ENCODE data around the gene GRIN1. TPM values are rescaled to one million over a fixed set of nuclear protein-coding genes. Genes with fewer than 3 reads are reported as not detected.

GRIN1 gene
- total and polyA plus RNA-seq, 2 of the 13 experiments (the other 11 are each of a cell fraction or from before 2014, with no cell fraction given) = 0.13 TPM; not detected in 1

GRCh38 chr9:137198902-137199283, 59.9 kb downstream of the GRIN1 start (continued):
- TF ChIP-seq HOMEZ (CRISPR knock-in tag; IDR thresholded peaks at IDR 0.05; ENCODE audit: low read depth) (no peak), ONECUT2 (CRISPR knock-in tag; IDR thresholded peaks at IDR 0.05) (no peak), AGO2 (optimal IDR thresholded peaks at IDR 0.05; ENCODE audit: low read depth, low read length) (peak; percentile 48), UBTF (CRISPR knock-in tag; IDR thresholded peaks at IDR 0.05) (peak; percentile 50; the same call in 1 of the 2 replicates), KAT7 (CRISPR knock-in tag; IDR thresholded peaks at IDR 0.05; ENCODE audit: borderline replicate concordance) (no peak), ZFP36L2 (CRISPR knock-in tag; IDR thresholded peaks at IDR 0.05) (no peak), ZFY (CRISPR knock-in tag; IDR thresholded peaks at IDR 0.05) (peak; percentile 31; the same call in 1 of the 2 replicates), ZNF124 (CRISPR knock-in tag; IDR thresholded peaks at IDR 0.05) (no peak), ZNF530 (CRISPR knock-in tag; IDR thresholded peaks at IDR 0.05; ENCODE audit: low read depth) (no peak), ZNF281 (CRISPR knock-in tag; IDR thresholded peaks at IDR 0.05; ENCODE audit: borderline replicate concordance) (peak; percentile 40; the same call in 1 of the 2 replicates), ZBTB20 (CRISPR knock-in tag; IDR thresholded peaks at IDR 0.05; ENCODE audit: borderline replicate concordance, low read depth) (no peak), PHF20 (CRISPR knock-in tag; IDR thresholded peaks at IDR 0.05) (no peak), HNRNPUL1 (IDR thresholded peaks at IDR 0.05; ENCODE audit: low read depth, low read length) (no peak), ZNF160 (CRISPR knock-in tag; IDR thresholded peaks at IDR 0.05) (no peak), ZNF761 (CRISPR knock-in tag; conservative IDR thresholded peaks at IDR 0.05) (no peak), ZNF768 (CRISPR knock-in tag; IDR thresholded peaks at IDR 0.05) (no peak), ARID2 (CRISPR knock-in tag; IDR thresholded peaks at IDR 0.05; ENCODE audit: borderline replicate concordance) (peak; percentile 13; the same call in 1 of the 2 replicates), MZF1 (CRISPR knock-in tag; IDR thresholded peaks at IDR 0.05; ENCODE audit: borderline replicate concordance) (no peak), DMTF1 (CRISPR knock-in tag; IDR thresholded peaks at IDR 0.05) (no peak), ZSCAN29 (CRISPR knock-in tag; conservative IDR thresholded peaks at IDR 0.05) (no peak), NONO (IDR thresholded peaks at IDR 0.05) (no peak), NONO (CRISPR knock-in tag; conservative IDR thresholded peaks at IDR 0.05) (no peak)

Data from HepG2 (cell line).